ENCODE data around the gene ICA1L. TPM values are rescaled to one million over a fixed set of nuclear protein-coding genes. Genes with fewer than 3 reads are reported as not detected.

Gene ICA1L
- total RNA-seq, 1 donor from 2014 or later: 12.0 TPM

DNA sequence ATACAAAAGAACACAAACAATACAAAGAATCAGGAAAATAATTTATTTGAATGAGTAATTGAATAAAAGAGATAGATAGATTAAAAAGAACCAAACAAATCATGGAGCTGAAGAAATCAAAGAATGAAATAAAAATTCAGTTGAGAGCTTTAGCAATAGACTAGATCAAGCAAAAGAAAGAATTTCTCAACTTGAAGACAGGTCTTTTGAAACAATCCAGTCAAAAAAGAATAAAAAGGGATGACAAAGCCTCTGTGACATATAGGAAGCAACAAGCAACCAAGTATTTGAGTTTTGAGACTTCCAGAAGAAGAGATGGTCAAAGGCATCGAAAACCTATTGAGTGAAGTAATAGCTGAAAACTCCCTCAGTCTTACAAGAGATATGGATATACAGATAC, 128.0 kb downstream of the ICA1L start:
- no peak overlapping the region for H3K27ac Mint-ChIP-seq (ENCODE audit: unreplicated experiment)
- H3K4me3 Mint-ChIP-seq (ENCODE audit: unreplicated experiment): no peak overlapping the region
- TF ChIP-seq, protein P1, sequence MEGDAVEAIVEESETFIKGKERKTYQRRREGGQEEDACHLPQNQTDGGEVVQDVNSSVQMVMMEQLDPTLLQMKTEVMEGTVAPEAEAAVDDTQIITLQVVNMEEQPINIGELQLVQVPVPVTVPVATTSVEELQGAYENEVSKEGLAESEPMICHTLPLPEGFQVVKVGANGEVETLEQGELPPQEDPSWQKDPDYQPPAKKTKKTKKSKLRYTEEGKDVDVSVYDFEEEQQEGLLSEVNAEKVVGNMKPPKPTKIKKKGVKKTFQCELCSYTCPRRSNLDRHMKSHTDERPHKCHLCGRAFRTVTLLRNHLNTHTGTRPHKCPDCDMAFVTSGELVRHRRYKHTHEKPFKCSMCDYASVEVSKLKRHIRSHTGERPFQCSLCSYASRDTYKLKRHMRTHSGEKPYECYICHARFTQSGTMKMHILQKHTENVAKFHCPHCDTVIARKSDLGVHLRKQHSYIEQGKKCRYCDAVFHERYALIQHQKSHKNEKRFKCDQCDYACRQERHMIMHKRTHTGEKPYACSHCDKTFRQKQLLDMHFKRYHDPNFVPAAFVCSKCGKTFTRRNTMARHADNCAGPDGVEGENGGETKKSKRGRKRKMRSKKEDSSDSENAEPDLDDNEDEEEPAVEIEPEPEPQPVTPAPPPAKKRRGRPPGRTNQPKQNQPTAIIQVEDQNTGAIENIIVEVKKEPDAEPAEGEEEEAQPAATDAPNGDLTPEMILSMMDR (IDR thresholded peaks at IDR 0.05; ENCODE audit: partially characterized antibody, unreplicated experiment): no peak
- H3K9me3 Mint-ChIP-seq (ENCODE audit: unreplicated experiment): peaks cover 8% of the 10 kb centered on the region
- H3K27me3 Mint-ChIP-seq (ENCODE audit: unreplicated experiment): peaks cover 2% of the 10 kb centered on the region
- peaks cover 34% of the 10 kb centered on the region for H3K36me3 Mint-ChIP-seq (ENCODE audit: unreplicated experiment)
- H3K4me1 Mint-ChIP-seq (ENCODE audit: low read depth, unreplicated experiment): no peaks in the 10 kb centered on the region
- no peak for DNase-seq

DNA sequence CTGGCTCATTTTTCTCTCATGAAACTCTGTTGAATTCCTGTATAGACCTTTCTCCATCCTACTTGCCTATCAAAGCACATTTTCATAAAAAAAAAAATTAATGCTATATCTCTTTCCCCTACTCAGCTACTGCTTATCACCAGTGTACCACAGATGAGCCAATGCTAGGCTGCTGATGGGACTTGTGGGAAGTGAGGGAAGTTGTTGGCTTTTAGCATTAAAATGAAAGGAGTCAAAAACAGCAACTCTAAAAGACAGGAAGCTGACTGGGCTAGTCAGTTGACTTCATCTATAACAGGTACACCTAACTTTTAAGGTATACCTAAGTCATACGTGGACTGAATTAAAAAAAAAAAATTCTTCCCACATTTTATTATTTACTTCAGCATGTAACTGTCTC, 134.7 kb downstream of the ICA1L start:
- DNase-seq: no peak
- TF ChIP-seq, protein P1 (IDR thresholded peaks at IDR 0.05; ENCODE audit: partially characterized antibody, unreplicated experiment): no peak
- no peak overlapping the region for H3K27ac Mint-ChIP-seq (ENCODE audit: unreplicated experiment)
- no peaks in the 10 kb centered on the region for H3K27me3 Mint-ChIP-seq (ENCODE audit: unreplicated experiment)
- H3K4me1 Mint-ChIP-seq (ENCODE audit: low read depth, unreplicated experiment): no peaks in the 10 kb centered on the region
- peaks cover 8% of the 10 kb centered on the region for H3K9me3 Mint-ChIP-seq (ENCODE audit: unreplicated experiment)
- peaks cover 13% of the 10 kb centered on the region for H3K36me3 Mint-ChIP-seq (ENCODE audit: unreplicated experiment)
- no peak overlapping the region for H3K4me3 Mint-ChIP-seq (ENCODE audit: unreplicated experiment)

DNA sequence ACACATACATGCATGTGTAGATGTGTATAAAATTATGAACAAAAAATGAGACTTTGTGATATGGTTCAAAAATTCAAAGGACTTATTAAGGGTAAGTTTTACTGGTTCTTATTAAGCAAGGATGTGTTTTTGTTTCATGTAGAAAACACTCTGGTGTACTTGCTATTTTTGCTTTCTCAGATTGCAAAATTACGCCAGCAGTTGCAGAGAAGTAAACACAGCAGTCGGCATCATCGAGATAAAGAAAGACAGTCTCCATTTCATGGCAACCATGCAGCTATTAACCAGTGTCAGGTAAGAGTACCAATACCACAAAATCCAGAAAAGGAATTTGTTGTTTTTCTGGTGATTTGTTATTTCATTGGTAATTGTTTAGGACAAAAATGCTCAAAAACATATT, 145.5 kb downstream of the ICA1L start:
- Mint-ChIP-seq H3K36me3 (ENCODE audit: unreplicated experiment) (peaks cover 9% of the 10 kb centered on the region), H3K27me3 (ENCODE audit: unreplicated experiment) (peaks cover 2% of the 10 kb centered on the region), H3K4me3 (ENCODE audit: unreplicated experiment) (no peak overlapping the region), H3K27ac (ENCODE audit: unreplicated experiment) (no peak overlapping the region), H3K4me1 (ENCODE audit: low read depth, unreplicated experiment) (no peaks in the 10 kb centered on the region), H3K9me3 (ENCODE audit: unreplicated experiment) (peaks cover 2% of the 10 kb centered on the region)
- no peak for DNase-seq
- TF ChIP-seq, protein P1 (IDR thresholded peaks at IDR 0.05; ENCODE audit: partially characterized antibody, unreplicated experiment): no peak

DNA sequence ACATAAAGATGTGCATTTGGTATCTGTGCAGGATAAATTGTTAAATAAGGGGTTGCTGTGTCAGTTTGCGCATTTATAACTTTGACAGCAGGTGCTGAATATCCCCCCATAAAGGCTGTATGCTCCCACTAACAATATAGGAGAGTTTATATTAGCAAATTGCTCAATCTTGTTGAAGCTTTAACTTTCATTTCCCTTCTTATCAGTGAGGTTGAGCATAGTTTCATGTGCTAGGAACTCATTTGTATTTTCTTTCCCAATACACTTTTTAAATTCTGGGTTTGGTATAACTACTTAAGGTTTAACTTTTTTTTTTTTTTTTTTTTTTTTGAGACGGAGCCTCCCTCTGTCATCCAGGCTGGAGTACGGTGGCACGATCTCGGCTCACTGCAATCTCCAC, 147.8 kb downstream of the ICA1L start:
- Mint-ChIP-seq H3K27me3 (ENCODE audit: unreplicated experiment) (no peaks in the 10 kb centered on the region), H3K9me3 (ENCODE audit: unreplicated experiment) (no peaks in the 10 kb centered on the region), H3K36me3 (ENCODE audit: unreplicated experiment) (no peaks in the 10 kb centered on the region), H3K4me3 (ENCODE audit: unreplicated experiment) (no peak overlapping the region), H3K4me1 (ENCODE audit: low read depth, unreplicated experiment) (no peaks in the 10 kb centered on the region), H3K27ac (ENCODE audit: unreplicated experiment) (no peak overlapping the region)
- DNase-seq: no peak
- TF ChIP-seq, protein P1 (IDR thresholded peaks at IDR 0.05; ENCODE audit: partially characterized antibody, unreplicated experiment): no peak

Other genes with a start within 250 kb of the ICA1L start
- 28.9 TPM for gene FAM117B, start 236.8 kb downstream of the ICA1L start, total RNA-seq (ENCODE audit: unreplicated experiment)
- gene WDR12, start 39.9 kb upstream of the ICA1L start, total RNA-seq (ENCODE audit: unreplicated experiment): 53.5 TPM
- gene CARF, start 40.5 kb upstream of the ICA1L start, total RNA-seq (ENCODE audit: unreplicated experiment): 9.1 TPM
- gene NBEAL1, start 143.1 kb upstream of the ICA1L start, total RNA-seq (ENCODE audit: unreplicated experiment): 19.0 TPM